ENCODE data around the gene TWIST2. TPM values are rescaled to one million over a fixed set of nuclear protein-coding genes. Genes with fewer than 3 reads are reported as not detected.
A peak's percentile ranks its signal among the peaks of the same experiment; 100 is the strongest.

The TWIST2 gene
- total RNA-seq, 1 donor from 2014 or later: 8.4 TPM

DNA sequence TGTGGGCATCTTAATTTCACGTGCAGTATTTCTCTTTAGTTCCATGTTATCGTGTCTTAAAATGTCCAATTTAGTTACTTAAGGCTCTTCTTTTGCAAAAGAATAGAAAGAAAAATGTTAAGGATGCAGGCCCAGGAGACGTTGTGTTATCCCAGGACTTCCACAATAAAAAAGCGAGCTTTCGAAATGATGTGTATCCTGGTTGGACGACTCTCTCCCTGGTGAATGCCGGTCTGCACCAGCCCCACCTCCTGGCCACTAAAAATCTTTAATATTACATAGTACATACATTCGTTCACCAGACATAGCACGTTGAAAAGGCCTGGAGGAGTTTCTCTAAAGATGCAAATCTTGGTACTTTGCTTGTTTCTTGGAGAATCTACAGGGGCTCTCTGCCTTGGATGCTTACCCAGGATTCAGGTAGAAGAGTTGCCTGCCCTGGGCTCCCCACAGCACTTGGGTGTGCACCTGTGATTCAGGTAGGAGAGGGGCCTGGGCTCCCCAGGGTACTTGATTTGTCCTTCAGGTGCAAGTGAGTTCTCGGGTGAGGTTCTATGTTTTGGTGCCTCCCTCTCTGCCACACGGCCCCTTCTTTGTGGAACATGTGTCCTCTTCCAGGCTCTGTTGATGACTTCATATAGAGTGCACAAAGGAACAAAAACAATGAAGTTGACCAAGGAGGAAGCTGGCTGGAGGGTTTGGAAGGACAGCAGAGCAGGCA is 26.6 kb downstream of the TWIST2 start:
- DNase-seq (no peak), ATAC-seq (no peak)
- intact Hi-C loops (cut with DNase I): no loop called here
- no peak overlapping the region for H3K4me3 ChIP-seq
- peaks cover 3% of the 10 kb centered on the region for H3K4me1 ChIP-seq
- H3K27ac ChIP-seq: no peak overlapping the region
- H3K36me3 ChIP-seq: no peaks in the 10 kb centered on the region
- H3K9me3 ChIP-seq: no peaks in the 10 kb centered on the region
- H3K27me3 ChIP-seq (ENCODE audit: low read depth): no peaks in the 10 kb centered on the region
- TF ChIP-seq, protein P1, sequence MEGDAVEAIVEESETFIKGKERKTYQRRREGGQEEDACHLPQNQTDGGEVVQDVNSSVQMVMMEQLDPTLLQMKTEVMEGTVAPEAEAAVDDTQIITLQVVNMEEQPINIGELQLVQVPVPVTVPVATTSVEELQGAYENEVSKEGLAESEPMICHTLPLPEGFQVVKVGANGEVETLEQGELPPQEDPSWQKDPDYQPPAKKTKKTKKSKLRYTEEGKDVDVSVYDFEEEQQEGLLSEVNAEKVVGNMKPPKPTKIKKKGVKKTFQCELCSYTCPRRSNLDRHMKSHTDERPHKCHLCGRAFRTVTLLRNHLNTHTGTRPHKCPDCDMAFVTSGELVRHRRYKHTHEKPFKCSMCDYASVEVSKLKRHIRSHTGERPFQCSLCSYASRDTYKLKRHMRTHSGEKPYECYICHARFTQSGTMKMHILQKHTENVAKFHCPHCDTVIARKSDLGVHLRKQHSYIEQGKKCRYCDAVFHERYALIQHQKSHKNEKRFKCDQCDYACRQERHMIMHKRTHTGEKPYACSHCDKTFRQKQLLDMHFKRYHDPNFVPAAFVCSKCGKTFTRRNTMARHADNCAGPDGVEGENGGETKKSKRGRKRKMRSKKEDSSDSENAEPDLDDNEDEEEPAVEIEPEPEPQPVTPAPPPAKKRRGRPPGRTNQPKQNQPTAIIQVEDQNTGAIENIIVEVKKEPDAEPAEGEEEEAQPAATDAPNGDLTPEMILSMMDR (IDR thresholded peaks at IDR 0.05): no peak

GRCh38 chr2:238875101-238875470 is 27.2 kb downstream of the TWIST2 start:
- ATAC-seq (no peak), DNase-seq (no peak)
- intact Hi-C loops (cut with DNase I): no loop called here
- H3K9me3 ChIP-seq: no peaks in the 10 kb centered on the region
- TF ChIP-seq, protein P1 (IDR thresholded peaks at IDR 0.05): peak; percentile 9
- no peaks in the 10 kb centered on the region for H3K27me3 ChIP-seq (ENCODE audit: low read depth)
- H3K27ac ChIP-seq: no peak overlapping the region
- no peaks in the 10 kb centered on the region for H3K36me3 ChIP-seq
- H3K4me1 ChIP-seq: no peaks in the 10 kb centered on the region
- no peak overlapping the region for H3K4me3 ChIP-seq

- intact Hi-C loops (cut with DNase I): no loop called here
Measured at GRCh38 chr2:238875471-238876231, 27.8 kb downstream of the TWIST2 start.

GRCh38 chr2:238876232-238876630 is 28.3 kb downstream of the TWIST2 start:
- H3K27ac ChIP-seq: no peak overlapping the region
- H3K9me3 ChIP-seq: no peaks in the 10 kb centered on the region
- no peaks in the 10 kb centered on the region for H3K36me3 ChIP-seq
- H3K4me1 ChIP-seq: no peaks in the 10 kb centered on the region
- no peak for ATAC-seq
- H3K27me3 ChIP-seq (ENCODE audit: low read depth): no peaks in the 10 kb centered on the region
- no peak for DNase-seq
- intact Hi-C loops (cut with DNase I): no loop called here
- TF ChIP-seq, protein P1 (IDR thresholded peaks at IDR 0.05): no peak
- no peak overlapping the region for H3K4me3 ChIP-seq

More at GRCh38 chr2:238875471-238876231, 27.8 kb downstream of the TWIST2 start:
- Histone ChIP-seq H3K27ac (no peak overlapping the region), H3K27me3 (ENCODE audit: low read depth) (no peaks in the 10 kb centered on the region), H3K9me3 (no peaks in the 10 kb centered on the region), H3K36me3 (no peaks in the 10 kb centered on the region), H3K4me1 (no peaks in the 10 kb centered on the region), H3K4me3 (no peak overlapping the region)
- ATAC-seq (no peak), DNase-seq (no peak)
- TF ChIP-seq, protein P1 (IDR thresholded peaks at IDR 0.05): no peak

- intact Hi-C loops (cut with DNase I): no loop called here
- Histone ChIP-seq H3K27me3 (ENCODE audit: low read depth) (no peaks in the 10 kb centered on the region), H3K4me3 (no peak overlapping the region), H3K9me3 (no peaks in the 10 kb centered on the region), H3K27ac (no peak overlapping the region), H3K36me3 (no peaks in the 10 kb centered on the region), H3K4me1 (no peaks in the 10 kb centered on the region)
- ATAC-seq: no peak
- DNase-seq: no peak
- TF ChIP-seq, protein P1 (IDR thresholded peaks at IDR 0.05): no peak
Measured at GRCh38 chr2:238878051-238878735, 30.3 kb downstream of the TWIST2 start.
